GM10248 (cell line): ENCODE results near the gene NRN1.

Experiments used
- CTCF ChIA-PET: fragments of 300-600 bp; sonication (Branson Sonifier 250); formaldehyde crosslinking; extraction: SDS; loops from one replicate; lab custom pipeline; 2021; ENCODE audit warnings: antibody characterized with exemption; lab: Yijun Ruan, JAX
- POLR2A ChIA-PET: fragments of 350-650 bp; sonication (Branson Sonifier 250); formaldehyde crosslinking; extraction: SDS; loops from one replicate; lab custom pipeline; 2020; ENCODE audit warnings: antibody characterized with exemption; lab: Yijun Ruan, JAX
- DNase-seq: peaks from one replicate; pipeline ENCODE4 v3.0.0; 2012; ENCODE audit errors: extremely low spot score
- CTCF ChIP-seq: IDR thresholded peaks from 2 replicates; pipeline ENCODE4 v1.5.1; 2012; ENCODE audit warnings: mild to moderate bottlenecking, low read depth; ENCODE audit errors: extremely low read depth, missing control alignments, control extremely low read depth

Gene NRN1

GRCh38 chr6:6007366-6008088 is 802 bp upstream of the NRN1 start:
- POLR2A ChIA-PET, result no interaction called here
- DNase-seq, result peak; percentile 60
- TF ChIP-seq CTCF, result peak; percentile 16
- CTCF ChIA-PET, result interaction anchor here (0.6 to 0.8 kb wide), 2 partner anchors 10 to 515 kb away, joined by 3 read pairs; no protein-coding TSS in a partner anchor

DNA sequence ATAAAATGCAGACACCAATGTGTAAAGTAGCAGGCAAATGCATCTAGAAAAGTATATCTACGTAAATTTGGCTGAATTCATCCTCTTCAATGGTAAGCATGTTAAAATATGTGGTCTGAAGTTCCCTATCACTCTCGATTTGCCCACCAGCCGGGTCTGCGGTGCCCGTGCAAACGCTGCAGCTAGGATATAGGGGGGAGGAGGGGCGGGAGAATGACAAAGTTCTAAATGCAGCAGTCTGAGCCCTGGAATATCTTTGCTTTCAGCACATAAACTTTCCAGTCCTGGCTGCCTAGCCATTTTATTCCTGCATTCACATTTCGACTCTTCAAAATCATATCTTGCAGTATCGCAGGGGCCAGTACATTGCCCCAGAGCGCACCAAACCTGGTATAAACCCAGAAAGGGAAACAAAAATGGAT is 708 bp downstream of the NRN1 start:
- TF ChIP-seq CTCF, result no peak
- DNase-seq, result no peak
- ChIA-PET CTCF (no interaction called here), POLR2A (no interaction called here)

DNA sequence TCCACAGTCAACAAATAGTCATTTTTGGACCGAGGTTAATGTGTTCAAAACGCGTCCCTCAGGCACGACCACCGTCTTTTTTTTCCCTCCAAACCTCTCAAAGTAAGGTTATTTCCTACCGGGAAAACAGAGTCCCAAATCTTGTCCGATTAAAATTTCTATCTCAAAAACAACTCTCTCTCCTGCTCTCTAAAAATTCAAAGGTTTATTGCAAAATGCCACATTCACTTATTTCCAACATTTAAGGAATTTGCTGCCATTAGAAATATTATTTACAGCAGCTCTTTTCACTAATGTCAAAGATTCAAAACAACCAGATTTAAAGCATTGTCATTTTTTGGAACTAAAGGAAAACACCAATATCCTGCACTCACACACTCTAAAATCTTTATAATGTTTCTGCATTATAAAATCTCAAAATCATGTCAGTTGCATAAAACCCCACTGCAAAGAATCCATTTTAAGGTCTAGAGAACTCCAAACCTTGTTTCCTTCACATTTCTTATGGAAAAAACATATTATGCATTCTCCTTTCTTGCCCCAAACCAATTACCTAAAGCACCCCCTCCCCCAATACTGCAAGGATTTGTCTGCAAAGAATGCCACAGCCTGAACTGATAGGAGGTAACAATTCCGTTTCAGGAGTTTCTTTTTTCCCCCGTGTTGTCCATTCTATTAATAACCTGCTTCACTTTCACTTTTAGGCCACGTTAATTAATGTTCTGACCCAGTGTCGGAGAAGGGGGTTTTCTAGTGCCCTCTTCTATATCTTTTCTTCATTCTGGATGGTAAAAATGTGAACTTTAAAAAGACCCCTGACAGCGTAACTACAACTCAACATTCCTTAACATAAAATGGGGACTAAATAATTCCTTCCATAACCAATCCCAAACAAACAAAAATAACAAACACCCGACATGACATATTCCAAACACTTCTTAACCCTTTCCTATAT is 1.4 kb downstream of the NRN1 start:
- CTCF ChIA-PET, result no interaction called here
- TF ChIP-seq CTCF, result no peak
- POLR2A ChIA-PET, result no interaction called here

DNA sequence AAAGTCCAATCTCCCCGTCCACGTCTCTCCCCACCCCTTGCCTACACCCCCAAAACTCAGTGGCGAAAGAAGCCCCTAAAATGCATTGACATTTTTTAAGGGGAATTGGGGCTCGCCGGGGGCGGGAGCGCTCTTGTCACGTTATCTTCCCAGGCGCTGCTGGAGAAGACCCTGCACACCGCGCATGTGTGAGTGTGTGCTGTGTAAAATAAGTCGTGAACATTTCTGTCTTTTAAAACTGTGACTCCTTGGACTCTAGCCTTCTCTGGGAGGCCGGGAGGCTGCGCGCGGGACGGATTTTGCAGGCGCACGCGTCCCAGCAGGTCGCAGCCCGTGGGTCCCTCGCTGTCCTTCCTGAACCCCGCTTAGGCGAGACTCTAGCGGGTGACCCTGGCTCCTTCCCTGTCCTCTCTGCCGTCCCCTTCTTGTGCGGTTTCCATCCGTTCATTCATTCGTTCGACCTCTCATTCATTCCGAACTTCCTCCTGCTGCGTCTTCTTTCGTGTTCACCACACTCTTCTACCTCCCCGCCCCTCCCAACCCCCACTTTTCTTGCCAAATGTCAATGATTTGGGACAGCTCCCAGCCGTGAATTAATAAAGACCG is 2.2 kb downstream of the NRN1 start:
- no peak for DNase-seq
- TF ChIP-seq CTCF, result no peak
- ChIA-PET POLR2A (no interaction called here), CTCF (no interaction called here)

More for the DNA sequence above, 1.4 kb downstream of the NRN1 start:
- DNase-seq, result no peak

DNA sequence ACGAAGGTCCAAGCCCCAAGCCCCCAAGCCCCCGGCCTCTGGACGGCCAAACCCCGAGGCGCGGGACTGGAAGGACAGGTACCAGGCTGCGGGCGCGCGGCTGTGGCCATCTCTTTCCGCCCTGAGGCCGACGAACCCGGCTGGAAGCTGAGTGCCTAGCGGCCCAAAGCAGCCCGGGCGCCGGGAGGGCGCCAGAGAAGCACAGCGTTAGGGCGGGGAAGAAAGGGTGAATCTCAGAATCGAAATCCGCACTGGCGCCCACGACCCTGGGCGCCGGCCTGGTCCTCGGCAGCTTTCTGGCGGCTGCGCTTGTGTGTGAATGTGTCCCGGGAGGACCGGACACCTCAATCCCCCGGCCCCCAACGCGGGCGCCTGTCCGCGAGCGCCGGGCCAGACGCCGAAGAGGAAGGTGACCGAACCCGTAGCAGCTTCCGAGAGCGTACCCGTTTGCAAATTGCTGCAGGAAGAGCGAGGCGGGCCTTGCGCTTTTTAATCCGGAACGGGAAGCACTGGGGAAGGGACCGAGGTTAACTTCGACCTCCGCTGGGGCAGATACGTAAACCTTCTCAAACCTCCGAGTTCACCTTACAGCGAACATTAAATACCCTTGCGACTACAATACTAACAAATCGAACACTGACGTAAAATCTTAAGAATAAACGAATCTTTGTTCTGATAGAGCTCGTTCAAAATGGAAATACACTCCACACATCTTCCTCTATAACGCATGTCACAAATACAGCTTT is 2.9 kb downstream of the NRN1 start:
- DNase-seq, result no peak
- TF ChIP-seq CTCF, result no peak
- CTCF ChIA-PET, result no interaction called here
- POLR2A ChIA-PET, result no interaction called here
